Measurements from ENCODE around the gene ERP27. TPM values are rescaled to one million over a fixed set of nuclear protein-coding genes. Genes with fewer than 3 reads are reported as not detected.

The ERP27 gene
- total RNA-seq, 1 donor from 2014 or later, result 58.1 TPM

- H3K27me3 Mint-ChIP-seq (ENCODE audit: low read depth), result no peaks in the 10 kb centered on the region
- H3K9me3 Mint-ChIP-seq, result peaks cover 4% of the 10 kb centered on the region
- DNase-seq (ENCODE audit: low spot score in 2 of 2, unreplicated experiment in 2 of 2), result no peak
- H3K4me1 Mint-ChIP-seq, result peaks cover 77% of the 10 kb centered on the region
- peaks cover 2% of the 10 kb centered on the region for H3K36me3 Mint-ChIP-seq
- H3K4me3 Mint-ChIP-seq, result peak overlapping the region; percentile 26
- peak overlapping the region; percentile 98 for H3K27ac Mint-ChIP-seq
- TF ChIP-seq CTCF (IDR thresholded peaks at IDR 0.05; ENCODE audit: unreplicated experiment), result no peak
Measured at GRCh38 chr12:14930299-14930698, 8.0 kb downstream of the ERP27 start.

- H3K4me3 Mint-ChIP-seq, result peak overlapping the region; percentile 83
- peaks cover 4% of the 10 kb centered on the region for H3K9me3 Mint-ChIP-seq
- peak; percentile 24 to 55 for DNase-seq (ENCODE audit: low spot score in 2 of 2, unreplicated experiment in 2 of 2)
- TF ChIP-seq CTCF (IDR thresholded peaks at IDR 0.05; ENCODE audit: unreplicated experiment), result no peak
- peaks cover 66% of the 10 kb centered on the region for H3K4me1 Mint-ChIP-seq
- peaks cover 2% of the 10 kb centered on the region for H3K36me3 Mint-ChIP-seq
- no peaks in the 10 kb centered on the region for H3K27me3 Mint-ChIP-seq (ENCODE audit: low read depth)
- H3K27ac Mint-ChIP-seq, result peak overlapping the region; percentile 98
Measured at GRCh38 chr12:14928931-14929330, 9.4 kb downstream of the ERP27 start.

GRCh38 chr12:14927267-14927666 lies 11.1 kb downstream of the ERP27 start:
- H3K36me3 Mint-ChIP-seq, result peaks cover 8% of the 10 kb centered on the region
- no peak for DNase-seq (ENCODE audit: low spot score in 2 of 2, unreplicated experiment in 2 of 2)
- H3K4me1 Mint-ChIP-seq, result peaks cover 52% of the 10 kb centered on the region
- no peaks in the 10 kb centered on the region for H3K27me3 Mint-ChIP-seq (ENCODE audit: low read depth)
- H3K27ac Mint-ChIP-seq, result peak overlapping the region; percentile 96
- TF ChIP-seq CTCF (IDR thresholded peaks at IDR 0.05; ENCODE audit: unreplicated experiment), result no peak
- H3K4me3 Mint-ChIP-seq, result peak overlapping the region; percentile 83
- H3K9me3 Mint-ChIP-seq, result no peaks in the 10 kb centered on the region

- no peak for TF ChIP-seq CTCF (IDR thresholded peaks at IDR 0.05; ENCODE audit: unreplicated experiment)
- no peak overlapping the region for H3K27ac Mint-ChIP-seq
- H3K4me3 Mint-ChIP-seq, result no peak overlapping the region
- H3K4me1 Mint-ChIP-seq, result peaks cover 30% of the 10 kb centered on the region
- H3K36me3 Mint-ChIP-seq, result peaks cover 18% of the 10 kb centered on the region
- DNase-seq (ENCODE audit: low spot score in 2 of 2, unreplicated experiment in 2 of 2), result no peak
- H3K27me3 Mint-ChIP-seq (ENCODE audit: low read depth), result no peaks in the 10 kb centered on the region
- H3K9me3 Mint-ChIP-seq, result no peaks in the 10 kb centered on the region
Measured at GRCh38 chr12:14924541-14924940, 13.8 kb downstream of the ERP27 start.

- Mint-ChIP-seq H3K27me3 (ENCODE audit: low read depth) (no peaks in the 10 kb centered on the region), H3K4me1 (peaks cover 26% of the 10 kb centered on the region), H3K9me3 (no peaks in the 10 kb centered on the region), H3K27ac (no peak overlapping the region), H3K36me3 (peaks cover 21% of the 10 kb centered on the region), H3K4me3 (no peak overlapping the region)
- no peak for TF ChIP-seq CTCF (IDR thresholded peaks at IDR 0.05; ENCODE audit: unreplicated experiment)
- no peak for DNase-seq (ENCODE audit: low spot score in 2 of 2, unreplicated experiment in 2 of 2)
Measured at GRCh38 chr12:14923944-14924343, 14.4 kb downstream of the ERP27 start.

GRCh38 chr12:14921218-14921617 lies 17.1 kb downstream of the ERP27 start:
- DNase-seq (ENCODE audit: low spot score in 2 of 2, unreplicated experiment in 2 of 2), result no peak
- Mint-ChIP-seq H3K4me3 (no peak overlapping the region), H3K36me3 (peaks cover 41% of the 10 kb centered on the region), H3K27me3 (ENCODE audit: low read depth) (no peaks in the 10 kb centered on the region), H3K27ac (no peak overlapping the region), H3K4me1 (peaks cover 2% of the 10 kb centered on the region), H3K9me3 (no peaks in the 10 kb centered on the region)
- no peak for TF ChIP-seq CTCF (IDR thresholded peaks at IDR 0.05; ENCODE audit: unreplicated experiment)

Data from mesothelial cell of epicardium (in vitro differentiated cells).